Heart left ventricle (tissue), 13 donors: ENCODE measurements around the gene NPAS2.

Experiments
- POLR2A ChIP-seq, 2 donors: fragments of 450-650 bp; IDR thresholded peaks; one replicate each; pipeline ENCODE4 v1.6.1; 2017; ENCODE audit warnings: antibody characterized with exemption in 2 of 2, mild to moderate bottlenecking in 2 of 2, moderate library complexity in 2 of 2
- TF ChIP-seq, protein P1 (sequence below), 12 donors: fragments of 200-600 bp; sonication (generic) in 4 of 12; IDR thresholded peaks; one replicate each; pipeline versions ENCODE4 v1.5.0 to v1.8.0; 2018 to 2022; ENCODE audit warnings: antibody characterized with exemption in 12 of 12, mild to moderate bottlenecking in 5 of 12
- donor health status: ischemic (EF 13 %, LVEDD 7.1; RV severe dilation, severe dysfunction).
- donor health status: DM: no; HTN: yes; CAD: no.
- donor health status: DM: no; HTN: no; CAD: no.
- donor health status: ischemic (EF 25% LVEDD 6.9; RV normal size, moderate dysfunction).
- donor health status: ischemic (EF 25% LVEDD 5.7; RV mildly dilated, moderate dysfunction).
- donor health status: ischemic (EF 35%, LVEDD 5.7; RV mildly dilated, moderate dysfunction).
- donor health status: nonischemic (EF 11% LVEDD 7.7; RV severe dilation, severe dysfunction).
- donor health status: DM: yes; HTN: yes; CAD: no.
- donor health status: PGD.
- donor health status: ischemic (EF 29% LVEDD 5.4; RV normal size, mild dysfunction).
- donor health status: nonischemic (EF 23%, LVEDD 6.1; RV moderate dilation, normal function).

DNA sequence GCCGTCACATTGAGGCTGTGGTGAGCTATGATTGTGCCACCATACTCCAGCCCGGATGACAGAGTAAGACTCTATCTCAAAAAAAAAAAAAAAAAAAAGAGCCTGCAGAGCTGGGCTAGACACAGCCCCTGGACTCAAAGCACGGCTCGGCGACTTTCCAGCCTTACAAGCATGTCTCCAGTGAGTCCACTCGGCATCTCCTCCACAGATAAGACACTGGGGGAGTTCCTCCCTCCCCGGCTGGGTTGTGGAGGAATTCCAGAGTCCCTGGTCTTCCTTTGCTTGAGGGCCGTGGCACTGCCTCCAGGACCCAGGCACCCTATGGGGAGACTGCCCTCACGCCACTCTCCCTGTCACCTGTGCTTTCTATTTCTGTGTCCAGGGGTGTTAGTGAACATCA lies 151.3 kb downstream of the NPAS2 start:
- TF ChIP-seq, protein P1, sequence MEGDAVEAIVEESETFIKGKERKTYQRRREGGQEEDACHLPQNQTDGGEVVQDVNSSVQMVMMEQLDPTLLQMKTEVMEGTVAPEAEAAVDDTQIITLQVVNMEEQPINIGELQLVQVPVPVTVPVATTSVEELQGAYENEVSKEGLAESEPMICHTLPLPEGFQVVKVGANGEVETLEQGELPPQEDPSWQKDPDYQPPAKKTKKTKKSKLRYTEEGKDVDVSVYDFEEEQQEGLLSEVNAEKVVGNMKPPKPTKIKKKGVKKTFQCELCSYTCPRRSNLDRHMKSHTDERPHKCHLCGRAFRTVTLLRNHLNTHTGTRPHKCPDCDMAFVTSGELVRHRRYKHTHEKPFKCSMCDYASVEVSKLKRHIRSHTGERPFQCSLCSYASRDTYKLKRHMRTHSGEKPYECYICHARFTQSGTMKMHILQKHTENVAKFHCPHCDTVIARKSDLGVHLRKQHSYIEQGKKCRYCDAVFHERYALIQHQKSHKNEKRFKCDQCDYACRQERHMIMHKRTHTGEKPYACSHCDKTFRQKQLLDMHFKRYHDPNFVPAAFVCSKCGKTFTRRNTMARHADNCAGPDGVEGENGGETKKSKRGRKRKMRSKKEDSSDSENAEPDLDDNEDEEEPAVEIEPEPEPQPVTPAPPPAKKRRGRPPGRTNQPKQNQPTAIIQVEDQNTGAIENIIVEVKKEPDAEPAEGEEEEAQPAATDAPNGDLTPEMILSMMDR (IDR thresholded peaks at IDR 0.05): no peak
- no peak for TF ChIP-seq POLR2A (IDR thresholded peaks at IDR 0.05)
